Lower leg skin (tissue), 3 donors: ENCODE results near the gene RNASEH2B.

ENCODE experiments used
- POLR2A ChIP-seq, 2 donors: fragments of 450-650 bp; IDR thresholded peaks; one replicate each; pipeline ENCODE4 v1.6.1; 2016 to 2017; ENCODE audit warnings: antibody characterized with exemption in 2 of 2, mild to moderate bottlenecking in 1 of 2, moderate library complexity in 1 of 2
- TF ChIP-seq, protein P1 (sequence below), 3 donors: fragments of 450-650 bp; IDR thresholded peaks; one replicate each; pipeline ENCODE4 v1.5.1; 2016; ENCODE audit warnings: antibody characterized with exemption in 3 of 3, mild to moderate bottlenecking in 3 of 3, moderate library complexity in 2 of 3

DNA sequence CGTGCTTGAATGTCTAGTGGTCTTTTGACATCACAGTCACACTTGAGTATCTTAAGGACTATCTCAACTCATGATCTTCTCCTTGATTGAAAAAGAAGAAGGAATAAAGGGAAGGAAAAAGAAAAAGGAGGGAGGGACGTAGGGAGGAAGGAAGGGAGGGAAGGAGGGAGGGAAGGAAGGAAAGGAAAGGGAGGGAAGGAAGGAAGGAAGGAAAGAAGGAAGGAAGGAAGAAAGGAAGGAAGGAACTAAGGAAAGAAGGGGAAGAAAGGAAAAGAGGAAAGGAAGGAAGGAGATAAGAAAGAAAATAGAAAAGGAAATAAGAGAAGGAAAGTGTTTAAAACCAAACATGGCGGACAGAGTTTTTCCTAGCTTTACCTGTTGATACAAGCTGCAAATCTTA, 64.7 kb downstream of the RNASEH2B start:
- no peak for TF ChIP-seq POLR2A (IDR thresholded peaks at IDR 0.05)
- TF ChIP-seq, protein P1, sequence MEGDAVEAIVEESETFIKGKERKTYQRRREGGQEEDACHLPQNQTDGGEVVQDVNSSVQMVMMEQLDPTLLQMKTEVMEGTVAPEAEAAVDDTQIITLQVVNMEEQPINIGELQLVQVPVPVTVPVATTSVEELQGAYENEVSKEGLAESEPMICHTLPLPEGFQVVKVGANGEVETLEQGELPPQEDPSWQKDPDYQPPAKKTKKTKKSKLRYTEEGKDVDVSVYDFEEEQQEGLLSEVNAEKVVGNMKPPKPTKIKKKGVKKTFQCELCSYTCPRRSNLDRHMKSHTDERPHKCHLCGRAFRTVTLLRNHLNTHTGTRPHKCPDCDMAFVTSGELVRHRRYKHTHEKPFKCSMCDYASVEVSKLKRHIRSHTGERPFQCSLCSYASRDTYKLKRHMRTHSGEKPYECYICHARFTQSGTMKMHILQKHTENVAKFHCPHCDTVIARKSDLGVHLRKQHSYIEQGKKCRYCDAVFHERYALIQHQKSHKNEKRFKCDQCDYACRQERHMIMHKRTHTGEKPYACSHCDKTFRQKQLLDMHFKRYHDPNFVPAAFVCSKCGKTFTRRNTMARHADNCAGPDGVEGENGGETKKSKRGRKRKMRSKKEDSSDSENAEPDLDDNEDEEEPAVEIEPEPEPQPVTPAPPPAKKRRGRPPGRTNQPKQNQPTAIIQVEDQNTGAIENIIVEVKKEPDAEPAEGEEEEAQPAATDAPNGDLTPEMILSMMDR (IDR thresholded peaks at IDR 0.05) = no peak
